Loucy (cell line): ENCODE data around the gene TOX3.

Source experiments
- CTCF ChIP-seq: fragments of 200-600 bp; sonication (generic); conservative IDR thresholded peaks from 2 replicates; pipeline ENCODE4 v1.5.1; 2014; ENCODE audit warnings: mild to moderate bottlenecking, antibody characterized with exemption, low read length
- EZH2phosphoT487 ChIP-seq: fragments of 200-600 bp; IDR thresholded peaks from 2 replicates; pipeline ENCODE4 v1.6.1; 2018; ENCODE audit warnings: antibody characterized with exemption, mild to moderate bottlenecking, moderate library complexity, borderline replicate concordance

- TF ChIP-seq CTCF (no peak), EZH2phosphoT487 (no peak)
Measured at GRCh38 chr16:52398021-52398420, 148.9 kb downstream of the TOX3 start.
